ENCODE results near the gene CEACAM4. TPM values are rescaled to one million over a fixed set of nuclear protein-coding genes. Genes with fewer than 3 reads are reported as not detected.

Gene CEACAM4
- total RNA-seq, 1 donor from 2014 or later: not detected

DNA sequence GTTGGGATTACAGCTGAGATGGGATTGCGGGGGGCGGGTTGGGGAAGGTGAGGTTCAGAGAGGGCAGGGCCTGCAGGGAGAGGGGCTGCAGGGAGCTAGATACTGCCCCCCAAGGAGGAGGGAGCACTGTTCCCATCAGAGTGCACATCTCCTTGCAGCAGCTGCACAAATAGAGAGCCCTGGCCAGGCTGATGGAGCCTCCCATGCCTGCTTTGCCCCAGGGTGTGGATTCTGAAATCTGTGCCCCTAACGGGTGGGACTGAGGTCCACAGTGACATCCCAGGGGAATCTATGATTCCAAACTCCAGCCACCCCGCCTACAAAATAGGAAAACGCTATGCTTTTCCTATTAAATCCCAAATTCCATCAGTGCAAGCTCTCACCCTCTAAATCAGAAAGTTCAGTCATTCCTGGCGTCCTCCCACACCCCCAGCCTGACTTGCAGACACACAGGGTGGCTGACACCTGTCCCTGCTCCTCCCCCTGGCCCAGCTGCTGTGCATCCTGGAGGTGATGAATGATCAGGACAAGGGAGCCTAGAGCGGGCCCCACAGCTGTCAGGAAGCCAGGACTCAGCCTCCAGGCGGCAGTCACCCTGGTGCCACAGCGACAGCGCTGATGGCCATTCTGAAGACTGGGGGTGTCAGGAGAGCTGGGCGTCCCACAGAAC lies 57.3 kb downstream of the CEACAM4 start:
- TF ChIP-seq, protein P1, sequence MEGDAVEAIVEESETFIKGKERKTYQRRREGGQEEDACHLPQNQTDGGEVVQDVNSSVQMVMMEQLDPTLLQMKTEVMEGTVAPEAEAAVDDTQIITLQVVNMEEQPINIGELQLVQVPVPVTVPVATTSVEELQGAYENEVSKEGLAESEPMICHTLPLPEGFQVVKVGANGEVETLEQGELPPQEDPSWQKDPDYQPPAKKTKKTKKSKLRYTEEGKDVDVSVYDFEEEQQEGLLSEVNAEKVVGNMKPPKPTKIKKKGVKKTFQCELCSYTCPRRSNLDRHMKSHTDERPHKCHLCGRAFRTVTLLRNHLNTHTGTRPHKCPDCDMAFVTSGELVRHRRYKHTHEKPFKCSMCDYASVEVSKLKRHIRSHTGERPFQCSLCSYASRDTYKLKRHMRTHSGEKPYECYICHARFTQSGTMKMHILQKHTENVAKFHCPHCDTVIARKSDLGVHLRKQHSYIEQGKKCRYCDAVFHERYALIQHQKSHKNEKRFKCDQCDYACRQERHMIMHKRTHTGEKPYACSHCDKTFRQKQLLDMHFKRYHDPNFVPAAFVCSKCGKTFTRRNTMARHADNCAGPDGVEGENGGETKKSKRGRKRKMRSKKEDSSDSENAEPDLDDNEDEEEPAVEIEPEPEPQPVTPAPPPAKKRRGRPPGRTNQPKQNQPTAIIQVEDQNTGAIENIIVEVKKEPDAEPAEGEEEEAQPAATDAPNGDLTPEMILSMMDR (IDR thresholded peaks at IDR 0.05; ENCODE audit: insufficient read depth, low read length, poor library complexity, severe bottlenecking): no peak
- no peaks in the 10 kb centered on the region for H3K36me3 ChIP-seq (ENCODE audit: control insufficient read depth, insufficient read depth, low read length)
- no peak overlapping the region for H3K4me3 ChIP-seq (ENCODE audit: low read depth, low read length)
- H3K27me3 ChIP-seq (ENCODE audit: control insufficient read depth, insufficient read depth, low read length): peaks cover 18% of the 10 kb centered on the region
- no peak for DNase-seq (ENCODE audit: low read depth)

Other genes with a start within 250 kb of the CEACAM4 start
- 27.0 and 31.6 TPM in 2 replicates for gene EXOSC5, start 229.7 kb downstream of the CEACAM4 start, total RNA-seq
- gene BCKDHA, start 229.3 kb downstream of the CEACAM4 start, total RNA-seq: 49.5 and 51.5 TPM in 2 replicates
- 1.2 and 2.7 TPM in 2 replicates for gene B3GNT8, start 199.7 kb downstream of the CEACAM4 start, total RNA-seq
- 62.0 and 63.7 TPM in 2 replicates for gene DMAC2, start 187.2 kb downstream of the CEACAM4 start, total RNA-seq
- gene ERICH4, start 183.9 kb downstream of the CEACAM4 start, total RNA-seq: not detected in 2 replicates
- not detected in 2 replicates for gene CEACAM21, start 50.9 kb downstream of the CEACAM4 start, total RNA-seq
- not detected in 2 replicates for gene CEACAM7, start 61.2 kb upstream of the CEACAM4 start, total RNA-seq
- gene CEACAM5, start 81.6 kb upstream of the CEACAM4 start, total RNA-seq: not detected in 2 replicates
- 0.13 TPM in 1 of 2 replicates, not detected in the other for gene CEACAM6, start 128.5 kb upstream of the CEACAM4 start, total RNA-seq
- gene CEACAM3, start 169.5 kb upstream of the CEACAM4 start, total RNA-seq: not detected in 2 replicates
- gene LYPD4, start 217.6 kb upstream of the CEACAM4 start, total RNA-seq: not detected in 2 replicates
- not detected in 2 replicates for gene DMRTC2, start 218.0 kb upstream of the CEACAM4 start, total RNA-seq
- 1,699 and 2,835 TPM in 2 replicates for gene RPS19, start 233.2 kb upstream of the CEACAM4 start, total RNA-seq

Data from kidney epithelial cell (primary cell).